CD4-positive, CD25-positive, alpha-beta regulatory T cell (primary cell): ENCODE data around the gene FIZ1. TPM values are rescaled to one million over a fixed set of nuclear protein-coding genes. Genes with fewer than 3 reads are reported as not detected.

Experiments used
- ATAC-seq, 2 donors: fragments of 150-1000 bp; cut with Tn5 transposase; one replicate each; pipeline ENCODE4 v1.10.0; 2021; ENCODE audit warnings: low read depth in 2 of 2, moderate number of reproducible peaks in 2 of 2, moderate library complexity in 1 of 2
- DNase-seq, 3 donors: peaks; one replicate each; pipeline versions ENCODE4 v3.0.0 to v3.0.0-alpha.2; 2012 to 2022; ENCODE audit warnings: mixed read lengths in 1 of 3
- H3K27ac ChIP-seq: one replicate; pipeline ENCODE4 v1.7.0; 2013; ENCODE audit warnings: mild to moderate bottlenecking, low read length; ENCODE audit not compliant: insufficient read depth, poor library complexity, severe bottlenecking
- H3K27me3 ChIP-seq: one replicate; pipeline ENCODE4 v1.7.0; 2013; ENCODE audit warnings: low read length; ENCODE audit not compliant: control insufficient read depth, insufficient read depth
- H3K36me3 ChIP-seq: one replicate; pipeline ENCODE4 v1.7.0; 2013; ENCODE audit warnings: mild to moderate bottlenecking, low read length, moderate library complexity; ENCODE audit not compliant: control insufficient read depth, insufficient read depth
- H3K4me1 ChIP-seq: 2 replicates; pipeline ENCODE4 v1.7.0; 2013; ENCODE audit warnings: mild to moderate bottlenecking, low read length; ENCODE audit not compliant: insufficient read depth, control insufficient read depth, poor library complexity, severe bottlenecking
- H3K4me3 ChIP-seq: one replicate; pipeline ENCODE4 v1.7.0; 2013; ENCODE audit warnings: low read depth, mild to moderate bottlenecking, low read length, moderate library complexity
- H3K9me3 ChIP-seq, 2 experiments: 1 replicate in 1 of 2; 2 replicates in 1 of 2; pipeline ENCODE4 v1.7.0; 2013; ENCODE audit warnings: low read length in 2 of 2, mild to moderate bottlenecking in 1 of 2, moderate library complexity in 1 of 2; ENCODE audit not compliant: control insufficient read depth in 2 of 2
- H3K27ac Mint-ChIP-seq, 3 donors: one replicate each; pipeline ENCODE4 v1.8.0; 2020 to 2022; ENCODE audit warnings: mild to moderate bottlenecking in 3 of 3, mixed read lengths in 3 of 3, moderate library complexity in 2 of 3
- H3K27me3 Mint-ChIP-seq: one replicate; pipeline ENCODE4 v1.8.0; 2022; ENCODE audit warnings: mild to moderate bottlenecking, mixed read lengths
- H3K36me3 Mint-ChIP-seq: one replicate; pipeline ENCODE4 v1.8.0; 2020; ENCODE audit warnings: mixed read lengths
- H3K4me1 Mint-ChIP-seq, 4 donors: one replicate each; pipeline ENCODE4 v1.8.0; 2020 to 2022; ENCODE audit warnings: mixed read lengths in 4 of 4, mild to moderate bottlenecking in 1 of 4
- H3K4me3 Mint-ChIP-seq, 4 donors: one replicate each; pipeline ENCODE4 v1.8.0; 2020 to 2022; ENCODE audit warnings: mild to moderate bottlenecking in 4 of 4, mixed read lengths in 4 of 4, moderate library complexity in 3 of 4
- H3K9me3 Mint-ChIP-seq, 7 donors: one replicate each; pipeline ENCODE4 v1.8.0; 2020 to 2022; ENCODE audit warnings: mixed read lengths in 7 of 7, mild to moderate bottlenecking in 3 of 7, moderate library complexity in 2 of 7
- polyA plus RNA-seq, 4 donors: library from polyadenylated mRNA; unstranded; fragments of 300-500 nt; fragmentation: Illumina TruSeq; gene quantifications; one replicate each; pipeline ENCODE4 v1.2.3, GENCODE V29; 2021
- total RNA-seq: library from RNA; stranded (reverse); gene quantifications from one replicate; pipeline ENCODE4 v1.2.3, GENCODE V29; 2022

FIZ1 gene
- total and polyA plus RNA-seq, 5 donors from 2014 or later = 1.3 to 13.0 (median 1.6) TPM

GRCh38 chr19:55553217-55554182 is 45.8 kb downstream of the FIZ1 start:
- Histone ChIP-seq H3K4me3 (no peak overlapping the region), H3K4me1 (no peaks in the 10 kb centered on the region), H3K36me3 (no peaks in the 10 kb centered on the region), H3K27ac (no peak overlapping the region), H3K27me3 (no peaks in the 10 kb centered on the region), H3K9me3 (no peaks in the 10 kb centered on the region)
- no peak overlapping the region for H3K4me3 Mint-ChIP-seq
- no peaks in the 10 kb centered on the region for H3K4me1 Mint-ChIP-seq
- H3K27me3 Mint-ChIP-seq = peaks cover 6% of the 10 kb centered on the region
- ATAC-seq = no peak
- no peak for DNase-seq
- no peaks in the 10 kb centered on the region for H3K36me3 Mint-ChIP-seq
- peaks cover 0 to 2% (median 0%) of the 10 kb centered on the region in 7 donors for H3K9me3 Mint-ChIP-seq
- no peak overlapping the region for H3K27ac Mint-ChIP-seq

DNA sequence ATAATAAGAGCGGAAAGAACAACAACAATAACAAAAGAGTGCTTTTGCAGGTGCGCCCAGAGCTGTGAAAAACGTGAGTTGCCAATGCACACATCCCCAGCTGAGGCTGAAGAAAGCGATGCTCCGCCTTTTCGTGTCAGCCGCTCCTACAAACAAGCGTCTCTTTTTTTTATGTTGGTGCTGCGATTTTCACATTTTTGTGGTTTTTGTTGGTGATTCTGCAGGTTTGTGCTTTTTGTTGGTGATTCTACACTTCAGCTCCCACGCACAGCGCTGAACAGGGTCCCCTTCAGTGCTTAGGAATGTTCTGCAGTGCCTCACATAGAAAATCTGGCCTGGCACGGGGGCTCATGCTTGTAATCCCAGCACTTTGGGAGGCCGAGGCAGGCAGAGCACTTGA is 46.7 kb downstream of the FIZ1 start:
- Histone ChIP-seq H3K36me3 (no peaks in the 10 kb centered on the region), H3K27me3 (no peaks in the 10 kb centered on the region), H3K27ac (no peak overlapping the region), H3K4me3 (no peak overlapping the region), H3K4me1 (no peaks in the 10 kb centered on the region), H3K9me3 (no peaks in the 10 kb centered on the region)
- H3K4me1 Mint-ChIP-seq = no peaks in the 10 kb centered on the region
- no peaks in the 10 kb centered on the region for H3K36me3 Mint-ChIP-seq
- ATAC-seq (no peak), DNase-seq (no peak)
- H3K27ac Mint-ChIP-seq = no peak overlapping the region
- H3K4me3 Mint-ChIP-seq = no peak overlapping the region
- H3K9me3 Mint-ChIP-seq = peaks cover 0 to 2% (median 0%) of the 10 kb centered on the region in 7 donors
- peaks cover 6% of the 10 kb centered on the region for H3K27me3 Mint-ChIP-seq

DNA sequence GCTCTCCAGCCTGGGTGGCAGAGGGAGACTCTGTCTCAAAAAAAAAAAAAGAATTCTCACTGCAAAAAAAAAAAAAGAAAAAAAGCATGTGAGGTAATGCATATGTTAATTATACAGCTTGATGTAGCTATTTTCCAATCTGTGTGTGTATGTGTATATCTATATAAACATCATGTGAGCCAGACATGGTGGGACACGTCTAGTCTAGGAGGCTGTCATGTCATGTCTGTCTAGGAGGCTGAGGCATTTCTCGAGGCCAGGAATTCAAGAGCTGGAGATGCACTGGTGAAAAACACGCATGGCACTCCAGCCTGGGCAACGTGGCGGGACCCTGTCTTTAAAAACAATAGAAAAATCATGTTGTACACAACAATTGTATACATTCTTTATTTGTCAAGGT is 47.1 kb downstream of the FIZ1 start:
- H3K27me3 ChIP-seq = no peaks in the 10 kb centered on the region
- H3K4me1 Mint-ChIP-seq = no peaks in the 10 kb centered on the region
- H3K27me3 Mint-ChIP-seq = peaks cover 10% of the 10 kb centered on the region
- no peak overlapping the region for H3K27ac Mint-ChIP-seq
- H3K36me3 ChIP-seq = no peaks in the 10 kb centered on the region
- peaks cover 0 to 3% (median 0%) of the 10 kb centered on the region in 7 donors for H3K9me3 Mint-ChIP-seq
- H3K9me3 ChIP-seq = no peaks in the 10 kb centered on the region
- H3K27ac ChIP-seq = no peak overlapping the region
- no peak overlapping the region for H3K4me3 ChIP-seq
- no peaks in the 10 kb centered on the region for H3K4me1 ChIP-seq
- DNase-seq (no peak), ATAC-seq (no peak)
- no peak overlapping the region for H3K4me3 Mint-ChIP-seq
- H3K36me3 Mint-ChIP-seq = no peaks in the 10 kb centered on the region

DNA sequence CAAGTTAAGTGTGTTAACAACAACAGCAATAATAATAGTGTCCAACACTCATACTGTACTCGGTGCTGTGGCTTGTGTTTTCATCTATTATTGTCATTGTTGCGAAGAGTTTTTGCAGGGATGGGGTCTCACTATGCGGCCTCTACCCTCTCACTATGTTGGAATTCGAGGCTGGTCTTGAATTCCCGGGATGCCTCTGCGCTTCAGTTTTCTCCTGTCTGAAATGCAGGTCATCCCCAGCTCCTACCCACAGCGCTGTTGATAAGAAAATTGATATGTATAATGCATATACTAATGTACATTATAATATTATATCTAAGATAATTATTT is 49.0 kb downstream of the FIZ1 start:
- Histone ChIP-seq H3K4me3 (no peak overlapping the region), H3K27ac (no peak overlapping the region), H3K27me3 (no peaks in the 10 kb centered on the region), H3K9me3 (no peaks in the 10 kb centered on the region), H3K4me1 (no peaks in the 10 kb centered on the region), H3K36me3 (no peaks in the 10 kb centered on the region)
- H3K9me3 Mint-ChIP-seq = peaks cover 0 to 3% (median 0%) of the 10 kb centered on the region in 7 donors
- no peak overlapping the region for H3K27ac Mint-ChIP-seq
- H3K4me1 Mint-ChIP-seq = no peaks in the 10 kb centered on the region
- DNase-seq = no peak
- no peak for ATAC-seq
- no peaks in the 10 kb centered on the region for H3K36me3 Mint-ChIP-seq
- no peak overlapping the region for H3K4me3 Mint-ChIP-seq
- peaks cover 12% of the 10 kb centered on the region for H3K27me3 Mint-ChIP-seq

- Histone ChIP-seq H3K4me3 (no peak overlapping the region), H3K36me3 (no peaks in the 10 kb centered on the region), H3K27me3 (no peaks in the 10 kb centered on the region), H3K4me1 (no peaks in the 10 kb centered on the region), H3K27ac (no peak overlapping the region), H3K9me3 (no peaks in the 10 kb centered on the region)
- no peaks in the 10 kb centered on the region for H3K4me1 Mint-ChIP-seq
- no peak for DNase-seq
- H3K27ac Mint-ChIP-seq = no peak overlapping the region
- no peak for ATAC-seq
- H3K9me3 Mint-ChIP-seq = peaks cover 0 to 3% (median 0%) of the 10 kb centered on the region in 7 donors
- no peaks in the 10 kb centered on the region for H3K36me3 Mint-ChIP-seq
- H3K27me3 Mint-ChIP-seq = peaks cover 12% of the 10 kb centered on the region
- H3K4me3 Mint-ChIP-seq = no peak overlapping the region
Observed at GRCh38 chr19:55549500-55550320, 49.6 kb downstream of the FIZ1 start.

DNA sequence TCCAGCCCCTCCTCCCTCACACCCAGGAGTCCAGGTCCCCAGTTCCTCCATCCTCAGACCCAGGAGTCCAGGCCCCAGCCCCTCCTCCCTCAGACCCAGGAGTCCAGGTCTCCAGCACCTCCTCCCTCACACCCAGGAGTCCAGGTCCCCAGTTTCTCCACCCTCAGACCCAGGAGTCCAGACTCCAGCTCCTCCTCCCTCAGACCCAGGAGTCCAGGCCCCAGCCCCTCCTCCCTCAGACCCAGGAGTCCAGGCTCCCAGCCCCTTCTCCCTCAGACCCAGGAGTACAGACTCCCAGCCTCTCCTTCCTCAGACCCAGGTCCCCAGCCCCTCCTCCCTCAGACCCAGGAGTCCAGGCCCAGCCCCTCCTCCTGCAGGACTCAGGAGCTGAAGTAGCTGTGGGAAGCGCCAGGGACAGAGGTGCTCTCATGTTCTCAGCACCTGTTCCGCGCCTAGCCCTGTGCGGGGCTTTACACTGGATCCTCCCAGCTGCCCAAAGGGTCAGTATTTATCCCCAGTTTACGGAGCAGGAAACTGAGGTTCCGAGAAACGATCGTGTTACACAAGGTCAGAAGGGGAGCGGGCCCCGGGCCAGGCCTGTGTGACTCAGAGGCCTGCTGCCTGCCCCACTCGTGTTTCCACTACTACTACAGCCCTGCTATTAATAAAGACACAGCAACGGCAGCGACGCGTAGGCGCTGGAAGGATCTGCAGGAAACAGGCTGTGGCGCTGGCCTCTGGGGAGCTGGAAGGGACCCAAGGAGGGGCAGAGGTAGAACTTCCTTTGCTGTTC is 52.3 kb downstream of the FIZ1 start:
- no peak for DNase-seq
- H3K4me3 Mint-ChIP-seq = no peak overlapping the region
- peaks cover 17% of the 10 kb centered on the region for H3K27me3 Mint-ChIP-seq
- H3K27ac ChIP-seq = no peak overlapping the region
- H3K27ac Mint-ChIP-seq = no peak overlapping the region
- H3K4me1 Mint-ChIP-seq = no peaks in the 10 kb centered on the region
- no peaks in the 10 kb centered on the region for H3K27me3 ChIP-seq
- H3K4me1 ChIP-seq = no peaks in the 10 kb centered on the region
- H3K4me3 ChIP-seq = no peak overlapping the region
- no peaks in the 10 kb centered on the region for H3K36me3 ChIP-seq
- ATAC-seq = no peak
- no peaks in the 10 kb centered on the region for H3K9me3 ChIP-seq
- no peaks in the 10 kb centered on the region for H3K36me3 Mint-ChIP-seq
- H3K9me3 Mint-ChIP-seq = peaks cover 0 to 3% (median 1%) of the 10 kb centered on the region in 7 donors

GRCh38 chr19:55546011-55546410 is 53.3 kb downstream of the FIZ1 start:
- Histone ChIP-seq H3K27ac (no peak overlapping the region), H3K27me3 (no peaks in the 10 kb centered on the region), H3K9me3 (no peaks in the 10 kb centered on the region), H3K4me3 (no peak overlapping the region), H3K36me3 (no peaks in the 10 kb centered on the region), H3K4me1 (no peaks in the 10 kb centered on the region)
- Mint-ChIP-seq H3K9me3 (peaks cover 0 to 3% (median 1%) of the 10 kb centered on the region in 7 donors), H3K27ac (peak overlapping the region in 1 of 3 donors; percentile 92), H3K36me3 (no peaks in the 10 kb centered on the region), H3K4me3 (no peak overlapping the region), H3K4me1 (no peaks in the 10 kb centered on the region), H3K27me3 (peaks cover 17% of the 10 kb centered on the region)
- no peak for ATAC-seq
- no peak for DNase-seq
